C4-2B (cell line): ENCODE results near the gene FTCDNL1.

Source experiments
- ZFX ChIP-seq: fragments of 450-650 bp; IDR thresholded peaks from 2 replicates; pipeline ENCODE4 v1.6.1; 2017
- TF ChIP-seq, protein P1 (sequence below): fragments of 450-650 bp; conservative IDR thresholded peaks from 2 replicates; pipeline ENCODE4 v1.5.1; 2017; ENCODE audit warnings: mild to moderate bottlenecking

DNA sequence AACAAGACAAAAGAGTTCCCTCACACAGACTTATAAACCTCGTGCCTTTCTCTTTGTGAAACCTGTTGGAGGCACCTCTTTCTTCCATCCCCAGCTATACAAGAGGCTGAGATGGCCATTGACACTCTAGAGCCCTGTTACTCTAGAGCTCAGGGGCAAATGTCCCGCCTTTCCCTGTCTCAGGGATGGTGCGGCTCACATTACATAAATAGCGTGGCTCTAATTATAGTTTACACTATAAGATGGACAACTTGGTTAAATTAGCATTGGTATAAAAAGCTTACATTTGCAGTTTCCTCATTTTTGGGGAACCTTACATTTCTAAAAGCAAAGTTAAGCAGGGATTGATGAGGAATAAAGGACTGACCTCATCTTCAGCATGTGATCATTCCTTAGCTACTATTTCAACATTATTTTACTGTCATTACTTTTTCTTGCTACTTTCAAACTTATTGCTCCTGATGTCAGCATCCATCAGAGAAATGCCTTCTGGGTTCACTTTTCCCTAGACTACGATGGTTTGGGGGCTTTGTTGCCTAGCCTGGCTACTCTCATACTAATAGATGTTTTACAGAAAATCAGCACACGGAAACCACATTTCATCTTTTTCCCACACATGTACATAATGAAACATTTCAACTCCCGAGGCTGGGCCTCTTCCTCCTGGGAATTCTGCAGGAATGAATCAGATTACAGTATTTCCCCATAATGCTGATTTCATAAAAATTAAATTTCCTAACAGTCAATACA, 40.4 kb downstream of the FTCDNL1 start:
- TF ChIP-seq, protein P1, sequence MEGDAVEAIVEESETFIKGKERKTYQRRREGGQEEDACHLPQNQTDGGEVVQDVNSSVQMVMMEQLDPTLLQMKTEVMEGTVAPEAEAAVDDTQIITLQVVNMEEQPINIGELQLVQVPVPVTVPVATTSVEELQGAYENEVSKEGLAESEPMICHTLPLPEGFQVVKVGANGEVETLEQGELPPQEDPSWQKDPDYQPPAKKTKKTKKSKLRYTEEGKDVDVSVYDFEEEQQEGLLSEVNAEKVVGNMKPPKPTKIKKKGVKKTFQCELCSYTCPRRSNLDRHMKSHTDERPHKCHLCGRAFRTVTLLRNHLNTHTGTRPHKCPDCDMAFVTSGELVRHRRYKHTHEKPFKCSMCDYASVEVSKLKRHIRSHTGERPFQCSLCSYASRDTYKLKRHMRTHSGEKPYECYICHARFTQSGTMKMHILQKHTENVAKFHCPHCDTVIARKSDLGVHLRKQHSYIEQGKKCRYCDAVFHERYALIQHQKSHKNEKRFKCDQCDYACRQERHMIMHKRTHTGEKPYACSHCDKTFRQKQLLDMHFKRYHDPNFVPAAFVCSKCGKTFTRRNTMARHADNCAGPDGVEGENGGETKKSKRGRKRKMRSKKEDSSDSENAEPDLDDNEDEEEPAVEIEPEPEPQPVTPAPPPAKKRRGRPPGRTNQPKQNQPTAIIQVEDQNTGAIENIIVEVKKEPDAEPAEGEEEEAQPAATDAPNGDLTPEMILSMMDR: no peak
- TF ChIP-seq ZFX: no peak
